H9 (cell line): ENCODE measurements around the gene C10orf95. TPM values are rescaled to one million over a fixed set of nuclear protein-coding genes. Genes with fewer than 3 reads are reported as not detected.

Experiments
- DNase-seq: peaks from one replicate; pipeline ENCODE4 v3.0.0-alpha.2; 2017
- H2AFZ ChIP-seq: one replicate; pipeline ENCODE4 v1.6.1; 2013; ENCODE audit warnings: mild to moderate bottlenecking, low read length, control low read depth, moderate library complexity
- H2AK5ac ChIP-seq: 2 replicates; pipeline ENCODE4 v1.6.1; 2013; ENCODE audit warnings: low read length, control low read depth, mixed read lengths; ENCODE audit not compliant: insufficient read length
- H2BK120ac ChIP-seq: one replicate; pipeline ENCODE4 v1.6.1; 2013; ENCODE audit warnings: low read depth, mild to moderate bottlenecking, low read length, control low read depth, inconsistent platforms; ENCODE audit not compliant: poor library complexity, severe bottlenecking
- H2BK12ac ChIP-seq: 2 replicates; pipeline ENCODE4 v1.6.1; 2013; ENCODE audit warnings: low read length, control low read depth, mixed read lengths, low read depth; ENCODE audit not compliant: insufficient read length
- H2BK15ac ChIP-seq: 2 replicates; pipeline ENCODE4 v1.6.1; 2013; ENCODE audit warnings: low read depth, low read length, control low read depth
- H2BK20ac ChIP-seq: one replicate; pipeline ENCODE4 v1.6.1; 2013; ENCODE audit warnings: low read depth, mild to moderate bottlenecking, low read length, control low read depth, inconsistent platforms; ENCODE audit not compliant: poor library complexity, severe bottlenecking
- H2BK5ac ChIP-seq: 2 replicates; pipeline ENCODE4 v1.6.1; 2013; ENCODE audit warnings: low read length, control low read depth, mixed read lengths; ENCODE audit not compliant: insufficient read length
- H3K14ac ChIP-seq: 2 replicates; pipeline ENCODE4 v1.6.1; 2013; ENCODE audit warnings: low read length, control low read depth; ENCODE audit not compliant: insufficient read depth
- H3K18ac ChIP-seq: 2 replicates; pipeline ENCODE4 v1.6.1; 2013; ENCODE audit warnings: low read depth, mild to moderate bottlenecking, mixed read lengths, low read length, control low read depth; ENCODE audit not compliant: insufficient read length
- H3K23ac ChIP-seq: 2 replicates; pipeline ENCODE4 v1.6.1; 2013; ENCODE audit warnings: low read length, control low read depth, mixed read lengths, low read depth; ENCODE audit not compliant: insufficient read length
- H3K23me2 ChIP-seq: 2 replicates; pipeline ENCODE4 v1.6.1; 2013; ENCODE audit warnings: low read depth, mild to moderate bottlenecking, mixed read lengths, low read length, control low read depth; ENCODE audit not compliant: insufficient read length, poor library complexity, severe bottlenecking
- H3K27ac ChIP-seq: 2 replicates; pipeline ENCODE4 v1.5.1; 2013; ENCODE audit warnings: low read length, control low read depth, mixed read lengths, low read depth; ENCODE audit not compliant: insufficient read length
- H3K27me3 ChIP-seq: 2 replicates; pipeline ENCODE4 v1.6.1; 2013; ENCODE audit warnings: low read length, control low read depth, inconsistent platforms; ENCODE audit not compliant: insufficient read depth
- H3K4ac ChIP-seq: 2 replicates; pipeline ENCODE4 v1.6.1; 2013; ENCODE audit warnings: low read depth, mild to moderate bottlenecking, control low read depth, inconsistent platforms, low read length, moderate library complexity
- H3K4me1 ChIP-seq: 2 replicates; pipeline ENCODE4 v1.6.1; 2013; ENCODE audit warnings: low read length, control low read depth, inconsistent platforms; ENCODE audit not compliant: insufficient read depth
- H3K4me2 ChIP-seq: 2 replicates; pipeline ENCODE4 v1.6.1; 2013; ENCODE audit warnings: low read length, control low read depth, mixed read lengths; ENCODE audit not compliant: insufficient read length, insufficient read depth
- H3K56ac ChIP-seq: 2 replicates; pipeline ENCODE4 v1.6.1; 2013; ENCODE audit warnings: low read depth, mild to moderate bottlenecking, mixed read lengths, low read length, control low read depth; ENCODE audit not compliant: insufficient read length
- H3K79me1 ChIP-seq: 2 replicates; pipeline ENCODE4 v1.6.1; 2013; ENCODE audit warnings: low read depth, mild to moderate bottlenecking, moderate library complexity, low read length, control low read depth, inconsistent platforms; ENCODE audit not compliant: insufficient read depth, poor library complexity, severe bottlenecking
- H3K79me2 ChIP-seq: 2 replicates; pipeline ENCODE4 v1.6.1; 2013; ENCODE audit warnings: low read length, control low read depth, inconsistent platforms; ENCODE audit not compliant: insufficient read depth
- H3K9ac ChIP-seq: 2 replicates; pipeline ENCODE4 v1.6.1; 2013; ENCODE audit warnings: low read length, control low read depth, mixed read lengths; ENCODE audit not compliant: insufficient read length; ENCODE audit errors: extremely low read depth
- H3K9me3 ChIP-seq: one replicate; pipeline ENCODE4 v1.6.1; 2013; ENCODE audit warnings: low read depth, low read length, inconsistent platforms; ENCODE audit not compliant: control insufficient read depth
- H3T11ph ChIP-seq: one replicate; pipeline ENCODE4 v1.6.1; 2013; ENCODE audit warnings: mild to moderate bottlenecking, low read length, control low read depth, inconsistent platforms
- H4K20me1 ChIP-seq: one replicate; pipeline ENCODE4 v1.6.1; 2013; ENCODE audit not compliant: control insufficient read depth, insufficient read length, insufficient read depth
- H4K5ac ChIP-seq: 2 replicates; pipeline ENCODE4 v1.6.1; 2013; ENCODE audit warnings: low read depth, mild to moderate bottlenecking, mixed read lengths, low read length, control low read depth; ENCODE audit not compliant: insufficient read length
- H4K8ac ChIP-seq: replicated peaks from 2 replicates; pipeline ENCODE4 v1.6.1; 2013; ENCODE audit warnings: low read length, control low read depth, mixed read lengths, low read depth; ENCODE audit not compliant: insufficient read length
- H4K91ac ChIP-seq: 2 replicates; pipeline ENCODE4 v1.6.1; 2013; ENCODE audit warnings: low read depth, mild to moderate bottlenecking, moderate library complexity, mixed read lengths, low read length, control low read depth; ENCODE audit not compliant: insufficient read length
- H3K27ac Mint-ChIP-seq, 3 experiments: 2 replicates in 2 of 3; 3 replicates in 1 of 3; pipeline ENCODE4 v1.8.0; 2020 to 2021; ENCODE audit warnings: mixed read lengths in 3 of 3, mild to moderate bottlenecking in 1 of 3, moderate library complexity in 1 of 3
- H3K27me3 Mint-ChIP-seq: 2 replicates; pipeline ENCODE4 v1.8.0; 2021; ENCODE audit warnings: low read depth, mild to moderate bottlenecking, moderate library complexity, mixed read lengths
- H3K36me3 Mint-ChIP-seq, 3 experiments: 2 replicates in 2 of 3; 3 replicates in 1 of 3; pipeline ENCODE4 v1.8.0; 2020 to 2021; ENCODE audit warnings: low read depth in 3 of 3, mixed read lengths in 3 of 3; ENCODE audit not compliant: insufficient read depth in 1 of 3
- H3K4me1 Mint-ChIP-seq, 2 experiments: 2 replicates each; pipeline ENCODE4 v1.8.0; 2020; ENCODE audit warnings: mixed read lengths in 2 of 2
- H3K4me3 Mint-ChIP-seq, 2 experiments: 2 replicates in 1 of 2; 3 replicates in 1 of 2; pipeline ENCODE4 v1.8.0; 2020 to 2021; ENCODE audit warnings: mild to moderate bottlenecking in 2 of 2, mixed read lengths in 2 of 2, moderate library complexity in 1 of 2
- H3K9me3 Mint-ChIP-seq, 2 experiments: 2 replicates in 1 of 2; 3 replicates in 1 of 2; pipeline ENCODE4 v1.8.0; 2020; ENCODE audit warnings: mild to moderate bottlenecking in 2 of 2, mixed read lengths in 2 of 2, moderate library complexity in 1 of 2
- WGBS: extraction: QIAGEN DNeasy Blood & Tissue Kit; methylation state at CpG from one replicate; pipeline ENCODE4 v1.1.7; 2013; ENCODE audit warnings: missing lambda C conversion rate, low lambda C conversion rate, mixed read lengths; ENCODE audit not compliant: insufficient read length; ENCODE audit errors: extremely low coverage; 5-methylcytosine and 5-hydroxymethylcytosine counted together
- total RNA-seq: library from RNA; stranded (reverse); gene quantifications from 2 replicates; pipeline ENCODE4 v1.2.1, GENCODE V29; 2021
- TF ChIP-seq, protein P1 (sequence below): fragments of 200-600 bp; sonication (generic); conservative IDR thresholded peaks from 3 replicates; pipeline ENCODE4 v1.8.0; 2021; ENCODE audit warnings: antibody characterized with exemption, mild to moderate bottlenecking

Gene C10orf95
- total RNA-seq, 1 experiment from 2014 or later = not detected

- Histone ChIP-seq H3K14ac (no peak overlapping the region), H2BK120ac (no peak overlapping the region), H3K18ac (no peak overlapping the region), H3K9me3 (no peaks in the 10 kb centered on the region), H3K56ac (no peak overlapping the region), H4K91ac (no peak overlapping the region), H3K79me2 (no peaks in the 10 kb centered on the region), H3K27me3 (no peaks in the 10 kb centered on the region), H2BK5ac (no peak overlapping the region), H3K27ac (no peak overlapping the region), H3K79me1 (no peaks in the 10 kb centered on the region), H2BK12ac (no peak overlapping the region), H3K4ac (no peak overlapping the region), H3K23me2 (peaks cover 10% of the 10 kb centered on the region), H4K20me1 (no peaks in the 10 kb centered on the region), H3K9ac (no peak overlapping the region), H3K4me2 (no peak overlapping the region), H2BK20ac (no peak overlapping the region), H2BK15ac (no peak overlapping the region), H2AK5ac (no peak overlapping the region), H4K5ac (no peak overlapping the region), H2AFZ (no peak overlapping the region), H3T11ph (no peak overlapping the region), H3K23ac (no peak overlapping the region), H4K8ac (no peak overlapping the region), H3K4me1 (peaks cover 3% of the 10 kb centered on the region)
- TF ChIP-seq, protein P1, sequence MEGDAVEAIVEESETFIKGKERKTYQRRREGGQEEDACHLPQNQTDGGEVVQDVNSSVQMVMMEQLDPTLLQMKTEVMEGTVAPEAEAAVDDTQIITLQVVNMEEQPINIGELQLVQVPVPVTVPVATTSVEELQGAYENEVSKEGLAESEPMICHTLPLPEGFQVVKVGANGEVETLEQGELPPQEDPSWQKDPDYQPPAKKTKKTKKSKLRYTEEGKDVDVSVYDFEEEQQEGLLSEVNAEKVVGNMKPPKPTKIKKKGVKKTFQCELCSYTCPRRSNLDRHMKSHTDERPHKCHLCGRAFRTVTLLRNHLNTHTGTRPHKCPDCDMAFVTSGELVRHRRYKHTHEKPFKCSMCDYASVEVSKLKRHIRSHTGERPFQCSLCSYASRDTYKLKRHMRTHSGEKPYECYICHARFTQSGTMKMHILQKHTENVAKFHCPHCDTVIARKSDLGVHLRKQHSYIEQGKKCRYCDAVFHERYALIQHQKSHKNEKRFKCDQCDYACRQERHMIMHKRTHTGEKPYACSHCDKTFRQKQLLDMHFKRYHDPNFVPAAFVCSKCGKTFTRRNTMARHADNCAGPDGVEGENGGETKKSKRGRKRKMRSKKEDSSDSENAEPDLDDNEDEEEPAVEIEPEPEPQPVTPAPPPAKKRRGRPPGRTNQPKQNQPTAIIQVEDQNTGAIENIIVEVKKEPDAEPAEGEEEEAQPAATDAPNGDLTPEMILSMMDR = no peak
- Mint-ChIP-seq H3K4me1 (peaks cover 61 to 70% of the 10 kb centered on the region in 2 experiments), H3K9me3 (no peaks in the 10 kb centered on the region), H3K27me3 (peaks cover 7% of the 10 kb centered on the region), H3K36me3 (peaks cover 6 to 19% (median 7%) of the 10 kb centered on the region in 3 experiments), H3K4me3 (no peak overlapping the region), H3K27ac (no peak overlapping the region)
- no peak for DNase-seq
- WGBS = no CpG with 5 or more reads among the region's 9 CpGs
These were observed 6.3 kb upstream of the C10orf95 start for GRCh38 chr10:102457591-102458150.
